Measurements from ENCODE around the gene CORO1C.

Gene CORO1C

GRCh38 chr12:108604208-108604941 lies 126.9 kb downstream of the CORO1C start:
- Mint-ChIP-seq H3K9me3 (no peaks in the 10 kb centered on the region), H3K27me3 (ENCODE audit: low read depth, poor library complexity) (peaks cover 7% of the 10 kb centered on the region), H3K27ac (peak overlapping the region; percentile 31), H3K4me3 (no peak overlapping the region), H3K4me1 (peaks cover 59% of the 10 kb centered on the region), H3K36me3 (ENCODE audit: low read depth) (no peaks in the 10 kb centered on the region)
- DNase-seq: peak; percentile 26
- no peak for TF ChIP-seq CTCF (IDR thresholded peaks at IDR 0.05)

GRCh38 chr12:108603743-108604142 lies 127.6 kb downstream of the CORO1C start:
- H3K4me1 Mint-ChIP-seq: peaks cover 63% of the 10 kb centered on the region

GRCh38 chr12:108602976-108603704 lies 128.2 kb downstream of the CORO1C start:
- Mint-ChIP-seq H3K27ac (no peak overlapping the region), H3K9me3 (no peaks in the 10 kb centered on the region), H3K4me3 (no peak overlapping the region), H3K27me3 (ENCODE audit: low read depth, poor library complexity) (peaks cover 3% of the 10 kb centered on the region), H3K36me3 (ENCODE audit: low read depth) (no peaks in the 10 kb centered on the region), H3K4me1 (peaks cover 64% of the 10 kb centered on the region)
- DNase-seq: no peak
- TF ChIP-seq CTCF (IDR thresholded peaks at IDR 0.05): no peak

More at GRCh38 chr12:108603743-108604142, 127.6 kb downstream of the CORO1C start:
- Mint-ChIP-seq H3K27ac (peak overlapping the region; percentile 31), H3K27me3 (ENCODE audit: low read depth, poor library complexity) (peaks cover 6% of the 10 kb centered on the region), H3K4me3 (no peak overlapping the region), H3K36me3 (ENCODE audit: low read depth) (no peaks in the 10 kb centered on the region), H3K9me3 (no peaks in the 10 kb centered on the region)
- no peak for DNase-seq
- no peak for TF ChIP-seq CTCF (IDR thresholded peaks at IDR 0.05)

- DNase-seq: no peak
- no peaks in the 10 kb centered on the region for H3K9me3 Mint-ChIP-seq
- no peak overlapping the region for H3K27ac Mint-ChIP-seq
- no peaks in the 10 kb centered on the region for H3K36me3 Mint-ChIP-seq (ENCODE audit: low read depth)
- no peak overlapping the region for H3K4me3 Mint-ChIP-seq
- peaks cover 3% of the 10 kb centered on the region for H3K27me3 Mint-ChIP-seq (ENCODE audit: low read depth, poor library complexity)
- peaks cover 65% of the 10 kb centered on the region for H3K4me1 Mint-ChIP-seq
- no peak for TF ChIP-seq CTCF (IDR thresholded peaks at IDR 0.05)
Measured at GRCh38 chr12:108602209-108602705, 129.1 kb downstream of the CORO1C start.

- Mint-ChIP-seq H3K4me3 (no peak overlapping the region), H3K4me1 (peaks cover 55% of the 10 kb centered on the region), H3K9me3 (no peaks in the 10 kb centered on the region), H3K27ac (no peak overlapping the region), H3K36me3 (ENCODE audit: low read depth) (no peaks in the 10 kb centered on the region), H3K27me3 (ENCODE audit: low read depth, poor library complexity) (peaks cover 3% of the 10 kb centered on the region)
- no peak for TF ChIP-seq CTCF (IDR thresholded peaks at IDR 0.05)
- no peak for DNase-seq
Measured at GRCh38 chr12:108600702-108601007, 130.7 kb downstream of the CORO1C start.

Measured in nephron progenitor cell (in vitro differentiated cells).